Large intestine (tissue), 3 donors: ENCODE results near the gene GSX2. TPM values are rescaled to one million over a fixed set of nuclear protein-coding genes. Genes with fewer than 3 reads are reported as not detected.

ENCODE experiments used
- DNase-seq, 2 donors: peaks; one replicate each; pipeline versions ENCODE4 v3.0.0 to v3.0.0-alpha.2; 2013
- H3K27ac ChIP-seq: one replicate; pipeline ENCODE4 v1.5.1; 2013; ENCODE audit warnings: low read length
- H3K27me3 ChIP-seq: 2 replicates; pipeline ENCODE4 v1.6.1; 2013; ENCODE audit warnings: low read length; ENCODE audit not compliant: control insufficient read depth, insufficient read depth
- H3K36me3 ChIP-seq: 2 replicates; pipeline ENCODE4 v1.6.1; 2013; ENCODE audit warnings: low read length; ENCODE audit not compliant: control insufficient read depth, insufficient read depth
- H3K4me1 ChIP-seq: one replicate; pipeline ENCODE4 v1.6.1; 2013; ENCODE audit warnings: low read length; ENCODE audit not compliant: control insufficient read depth, insufficient read depth
- H3K4me3 ChIP-seq: one replicate; pipeline ENCODE4 v1.5.1; 2013; ENCODE audit warnings: low read length
- H3K9me3 ChIP-seq: one replicate; pipeline ENCODE4 v1.6.1; 2013; ENCODE audit warnings: mild to moderate bottlenecking, low read depth, low read length, moderate library complexity; ENCODE audit not compliant: control insufficient read depth
- whole genome bisulfite sequencing: methylation state at CpG from one replicate; pipeline ENCODE4 v1.1.5; 2013; ENCODE audit warnings: low lambda C conversion rate; ENCODE audit not compliant: insufficient coverage; 5-methylcytosine and 5-hydroxymethylcytosine counted together
- polyA plus RNA-seq: library from polyadenylated mRNA; unstranded; fragments of 120-200 nt; gene quantifications from one replicate; pipeline ENCODE4 v1.2.1, GENCODE V29; 2013

The GSX2 gene
- polyA plus RNA-seq, 1 donor, result not detected

DNA sequence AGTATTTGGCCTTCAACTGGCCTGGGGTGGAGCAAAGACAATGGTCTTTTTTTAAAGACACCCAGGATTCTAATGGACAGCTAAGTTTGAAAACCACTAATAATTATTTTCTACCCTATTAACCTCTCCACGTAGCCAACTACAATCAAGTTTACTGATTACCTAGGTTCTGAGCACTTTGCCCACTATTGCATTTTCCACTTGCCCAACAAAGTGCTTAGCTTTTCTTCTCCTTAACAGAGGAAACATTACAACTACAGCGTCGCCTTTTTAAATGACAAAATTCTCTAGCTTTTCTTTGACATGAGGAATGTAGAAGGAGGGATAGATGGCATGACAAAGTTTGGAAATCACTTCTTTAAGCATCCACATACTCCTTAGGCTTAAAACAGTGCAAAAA lies 37.6 kb upstream of the GSX2 start:
- peak overlapping the region; percentile 81 for H3K27ac ChIP-seq
- no peaks in the 10 kb centered on the region for H3K9me3 ChIP-seq
- peak overlapping the region; percentile 88 for H3K4me3 ChIP-seq
- DNase-seq, result peak; percentile 53 to 68
- H3K36me3 ChIP-seq, result no peaks in the 10 kb centered on the region
- H3K4me1 ChIP-seq, result peaks cover 7% of the 10 kb centered on the region
- H3K27me3 ChIP-seq, result no peaks in the 10 kb centered on the region
- 8% methylated on average over 2 of the region's 3 CpGs for WGBS

GRCh38 chr4:54063229-54063628 lies 36.7 kb upstream of the GSX2 start:
- peak in 1 of 2 donors; percentile 48 for DNase-seq
- Histone ChIP-seq H3K4me3 (peak overlapping the region; percentile 88), H3K36me3 (no peaks in the 10 kb centered on the region), H3K27ac (peak overlapping the region; percentile 81), H3K9me3 (no peaks in the 10 kb centered on the region), H3K27me3 (no peaks in the 10 kb centered on the region), H3K4me1 (peaks cover 7% of the 10 kb centered on the region)
- WGBS, result 0% methylated on average over 2 of the region's 4 CpGs

DNA sequence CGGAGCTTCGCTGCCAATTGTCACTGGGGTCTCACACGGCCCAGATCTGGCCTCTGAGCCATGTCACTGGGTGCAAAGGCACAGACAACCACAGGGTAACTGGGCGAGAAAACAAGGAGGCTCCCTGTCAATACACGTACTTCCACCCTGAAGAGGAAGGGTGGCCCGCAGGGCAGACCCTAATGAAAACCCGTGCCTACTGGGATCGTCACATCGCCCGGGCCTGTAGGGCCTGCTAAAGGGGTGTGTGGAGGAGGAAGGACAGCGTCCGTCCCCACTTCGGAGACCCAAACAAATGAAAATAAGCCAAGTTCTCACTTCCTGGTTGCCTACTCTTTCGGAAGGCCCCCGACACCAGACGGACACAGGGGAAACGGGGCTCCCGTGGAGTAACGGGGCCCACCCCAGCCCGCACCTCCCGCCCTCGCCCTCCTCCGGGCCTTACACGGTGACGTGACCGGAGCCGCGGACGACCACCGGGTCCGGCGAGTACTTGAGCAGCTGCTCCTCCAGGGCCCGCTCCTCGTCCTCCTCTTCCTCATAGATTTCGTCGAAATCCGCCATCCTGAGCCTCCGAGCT lies 36.1 kb upstream of the GSX2 start:
- Histone ChIP-seq H3K27ac (peak overlapping the region; percentile 81), H3K9me3 (no peaks in the 10 kb centered on the region), H3K36me3 (no peaks in the 10 kb centered on the region), H3K27me3 (no peaks in the 10 kb centered on the region), H3K4me1 (peaks cover 7% of the 10 kb centered on the region), H3K4me3 (peak overlapping the region; percentile 88)
- WGBS, result no CpG with 5 or more reads among the region's 38 CpGs
- DNase-seq, result peak; percentile 27 to 72

- DNase-seq, result peak; percentile 95 to 97
- no CpG with 5 or more reads among the region's 87 CpGs for WGBS
- Histone ChIP-seq H3K9me3 (no peaks in the 10 kb centered on the region), H3K4me1 (peaks cover 7% of the 10 kb centered on the region), H3K4me3 (peak within 1 kb of the TSS; percentile 88), H3K27ac (peak within 1 kb of the TSS; percentile 81), H3K36me3 (no peaks in the 10 kb centered on the region), H3K27me3 (no peaks in the 10 kb centered on the region)
Observed at GRCh38 chr4:54064317-54065111, 35.4 kb upstream of the GSX2 start, which contains the start of gene CHIC2. TSS of gene CHIC2 (minus strand) at chr4:54064605. CDS start at chr4:54064300, 305 bp downstream.

DNA sequence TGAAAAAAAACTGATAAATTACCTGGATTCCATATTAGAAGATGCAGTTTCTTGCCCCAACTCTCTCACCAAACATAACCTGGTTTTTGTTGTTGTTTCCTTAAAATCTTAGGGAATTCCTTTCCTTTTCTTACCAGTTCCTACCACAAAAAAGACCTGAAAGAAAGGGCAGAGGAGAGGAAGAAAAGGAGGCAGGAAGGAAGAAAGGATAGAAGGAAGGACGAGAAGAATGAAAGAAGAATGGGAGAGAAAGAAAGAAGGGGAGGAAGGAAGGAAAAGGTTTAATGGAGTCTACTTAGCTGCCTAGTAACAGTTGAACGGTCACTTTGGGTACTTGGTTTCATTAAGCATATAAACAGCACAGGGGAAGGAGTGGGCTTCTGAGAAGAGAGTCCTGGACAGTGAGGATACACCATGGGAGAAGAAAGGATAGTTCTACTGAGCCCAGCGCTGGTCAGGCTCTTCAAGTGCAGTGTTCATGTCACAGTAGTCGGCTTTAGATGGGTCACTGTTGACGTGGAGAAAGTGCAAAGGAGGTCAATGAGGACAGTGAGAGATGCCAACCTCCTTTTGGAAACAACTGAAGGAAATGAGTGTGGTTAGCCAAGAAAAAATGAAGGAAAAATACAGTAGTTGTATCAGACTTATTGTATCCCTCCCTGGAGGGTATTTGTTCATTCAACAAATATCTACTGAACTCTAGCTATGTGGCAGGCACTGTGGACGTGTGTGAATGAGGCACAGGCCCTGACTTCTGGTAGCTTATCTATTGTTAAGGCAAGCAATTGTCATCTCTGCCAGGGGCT lies 34.5 kb upstream of the GSX2 start:
- DNase-seq, result no peak
- Histone ChIP-seq H3K36me3 (no peaks in the 10 kb centered on the region), H3K4me3 (peak overlapping the region; percentile 56), H3K27me3 (no peaks in the 10 kb centered on the region), H3K9me3 (no peaks in the 10 kb centered on the region), H3K27ac (peak overlapping the region; percentile 57), H3K4me1 (peaks cover 7% of the 10 kb centered on the region)
- 60% methylated on average over 2 of the region's 6 CpGs for WGBS

DNA sequence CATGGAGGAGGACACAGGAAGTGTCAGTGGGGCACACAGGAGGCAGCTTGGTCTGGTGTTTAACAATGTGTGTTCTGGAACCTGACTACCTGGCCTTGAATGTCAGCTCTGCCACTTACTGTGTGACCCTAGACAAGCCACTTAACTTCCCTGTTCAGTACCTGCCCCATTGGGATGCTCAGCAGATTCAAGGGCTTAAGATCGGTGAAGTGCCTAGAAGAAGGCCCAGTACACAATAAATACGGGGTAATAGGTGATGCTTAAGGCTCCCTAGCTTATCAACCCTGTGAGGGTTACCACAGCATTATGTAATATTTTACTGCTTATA lies 33.9 kb upstream of the GSX2 start:
- WGBS, result no CpG with 5 or more reads among the region's 2 CpGs
- no peaks in the 10 kb centered on the region for H3K9me3 ChIP-seq
- no peak overlapping the region for H3K4me3 ChIP-seq
- no peak for DNase-seq
- no peak overlapping the region for H3K27ac ChIP-seq
- H3K27me3 ChIP-seq, result no peaks in the 10 kb centered on the region
- peaks cover 7% of the 10 kb centered on the region for H3K4me1 ChIP-seq
- no peaks in the 10 kb centered on the region for H3K36me3 ChIP-seq

DNA sequence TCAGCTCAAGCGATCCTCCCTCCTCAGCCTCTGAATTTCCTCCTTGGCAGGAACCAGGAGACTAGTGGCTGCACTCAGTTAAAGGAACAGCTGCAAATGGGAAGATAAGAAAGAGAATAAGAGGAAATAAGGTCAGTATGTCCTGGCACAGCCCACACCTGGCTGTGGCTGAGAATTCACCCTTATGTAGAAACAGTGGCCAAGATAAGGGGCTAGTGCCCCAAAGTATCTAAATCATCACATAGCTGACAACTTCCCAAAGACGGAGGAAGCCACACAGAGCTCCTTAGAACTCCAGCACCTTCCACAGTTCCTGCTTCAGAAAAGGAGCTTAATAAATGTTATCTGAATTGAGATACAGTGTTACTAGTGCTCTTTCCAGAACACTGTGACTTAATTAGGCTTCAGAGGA lies 33.2 kb upstream of the GSX2 start:
- no CpG with 5 or more reads among the region's 2 CpGs for WGBS
- no peaks in the 10 kb centered on the region for H3K9me3 ChIP-seq
- H3K27ac ChIP-seq, result no peak overlapping the region
- peak in 1 of 2 donors; percentile 14 for DNase-seq
- no peaks in the 10 kb centered on the region for H3K27me3 ChIP-seq
- H3K36me3 ChIP-seq, result no peaks in the 10 kb centered on the region
- H3K4me3 ChIP-seq, result no peak overlapping the region
- peaks cover 7% of the 10 kb centered on the region for H3K4me1 ChIP-seq

DNA sequence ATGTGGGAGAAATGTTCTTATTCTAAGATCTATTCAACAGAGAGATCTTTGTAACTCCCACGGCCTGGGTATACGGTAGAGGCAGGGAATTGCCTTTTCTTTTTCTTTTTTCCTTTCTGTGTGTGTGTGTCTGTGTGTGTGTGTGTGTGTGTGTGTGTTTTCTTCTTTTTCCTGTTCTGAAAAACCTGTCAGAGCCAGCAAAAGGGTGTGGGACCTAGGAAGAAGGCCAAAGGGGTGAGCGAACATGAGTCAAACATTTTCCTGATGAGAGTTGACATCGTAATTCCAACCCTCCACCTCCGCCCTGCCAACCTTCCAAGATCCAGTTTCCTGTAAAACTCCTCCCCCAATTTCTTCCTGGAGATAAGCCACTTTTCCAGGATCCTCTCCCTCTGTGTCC lies 32.8 kb upstream of the GSX2 start:
- no peaks in the 10 kb centered on the region for H3K36me3 ChIP-seq
- DNase-seq, result peak in 1 of 2 donors; percentile 51
- no CpG with 5 or more reads among the region's 5 CpGs for WGBS
- H3K9me3 ChIP-seq, result no peaks in the 10 kb centered on the region
- H3K4me1 ChIP-seq, result peaks cover 7% of the 10 kb centered on the region
- no peak overlapping the region for H3K27ac ChIP-seq
- no peaks in the 10 kb centered on the region for H3K27me3 ChIP-seq
- H3K4me3 ChIP-seq, result no peak overlapping the region

- peaks cover 3% of the 10 kb centered on the region for H3K27me3 ChIP-seq
- H3K27ac ChIP-seq, result no peak overlapping the region
- H3K4me3 ChIP-seq, result no peak overlapping the region
- H3K9me3 ChIP-seq, result no peaks in the 10 kb centered on the region
- no CpG with 5 or more reads among the region's 2 CpGs for WGBS
- H3K4me1 ChIP-seq, result no peaks in the 10 kb centered on the region
- H3K36me3 ChIP-seq, result no peaks in the 10 kb centered on the region
- DNase-seq, result no peak
Observed at GRCh38 chr4:54073271-54073880, 26.6 kb upstream of the GSX2 start.

DNA sequence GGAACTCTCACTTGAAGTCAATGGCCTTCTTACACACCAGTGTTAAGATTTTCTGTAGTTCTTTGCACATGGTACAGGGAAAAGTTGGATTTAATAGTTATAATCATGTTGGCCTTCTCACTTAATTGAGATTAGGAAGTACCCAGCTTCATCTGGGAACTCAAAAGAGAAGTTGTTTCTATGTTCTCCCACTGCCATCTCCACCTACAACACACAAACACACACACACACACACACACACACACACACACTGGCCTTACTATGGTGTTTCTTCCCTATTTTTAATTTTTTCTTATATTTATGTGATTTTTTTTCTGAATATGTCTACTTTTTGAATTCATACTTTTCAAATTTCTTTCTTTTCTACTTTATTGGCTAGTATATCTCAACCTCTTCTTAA lies 25.6 kb upstream of the GSX2 start:
- Histone ChIP-seq H3K4me3 (no peak overlapping the region), H3K4me1 (no peaks in the 10 kb centered on the region), H3K27ac (no peak overlapping the region), H3K9me3 (no peaks in the 10 kb centered on the region), H3K27me3 (peaks cover 3% of the 10 kb centered on the region), H3K36me3 (no peaks in the 10 kb centered on the region)
- no peak for DNase-seq
